Measurements from ENCODE around the gene KDM7A. TPM values are rescaled to one million over a fixed set of nuclear protein-coding genes. Genes with fewer than 3 reads are reported as not detected.

Gene KDM7A
- total RNA-seq, 1 donor from 2014 or later, result 4.9 TPM

GRCh38 chr7:140213684-140214074 lies 36.9 kb upstream of the KDM7A start:
- Mint-ChIP-seq H3K27me3 (ENCODE audit: low read depth) (peaks cover 6% of the 10 kb centered on the region), H3K27ac (ENCODE audit: unreplicated experiment) (no peak overlapping the region), H3K4me1 (no peaks in the 10 kb centered on the region), H3K36me3 (ENCODE audit: low read depth) (no peaks in the 10 kb centered on the region), H3K4me3 (no peak overlapping the region), H3K9me3 (peaks cover 7% of the 10 kb centered on the region)
- TF ChIP-seq CTCF (conservative IDR thresholded peaks at IDR 0.05), result no peak
- DNase-seq (ENCODE audit: low read depth, low spot score), result no peak

- no peak for TF ChIP-seq CTCF (conservative IDR thresholded peaks at IDR 0.05)
- Mint-ChIP-seq H3K4me3 (no peak overlapping the region), H3K4me1 (peaks cover 7% of the 10 kb centered on the region), H3K27ac (ENCODE audit: unreplicated experiment) (no peak overlapping the region), H3K9me3 (peaks cover 7% of the 10 kb centered on the region), H3K36me3 (ENCODE audit: low read depth) (no peaks in the 10 kb centered on the region), H3K27me3 (ENCODE audit: low read depth) (peaks cover 12% of the 10 kb centered on the region)
- DNase-seq (ENCODE audit: low read depth, low spot score), result no peak
Observed at GRCh38 chr7:140212100-140212881, 35.5 kb upstream of the KDM7A start.

GRCh38 chr7:140211698-140212097 lies 34.9 kb upstream of the KDM7A start:
- H3K4me3 Mint-ChIP-seq, result no peak overlapping the region

GRCh38 chr7:140209866-140210609 lies 33.3 kb upstream of the KDM7A start:
- peaks cover 26% of the 10 kb centered on the region for H3K4me1 Mint-ChIP-seq
- H3K4me3 Mint-ChIP-seq, result no peak overlapping the region
- no peak overlapping the region for H3K27ac Mint-ChIP-seq (ENCODE audit: unreplicated experiment)
- peaks cover under 1% of the 10 kb centered on the region for H3K9me3 Mint-ChIP-seq
- peaks cover 12% of the 10 kb centered on the region for H3K27me3 Mint-ChIP-seq (ENCODE audit: low read depth)
- TF ChIP-seq CTCF (conservative IDR thresholded peaks at IDR 0.05), result no peak
- no peaks in the 10 kb centered on the region for H3K36me3 Mint-ChIP-seq (ENCODE audit: low read depth)
- DNase-seq (ENCODE audit: low read depth, low spot score), result no peak

More at GRCh38 chr7:140211698-140212097, 34.9 kb upstream of the KDM7A start:
- Mint-ChIP-seq H3K4me1 (peaks cover 13% of the 10 kb centered on the region), H3K27me3 (ENCODE audit: low read depth) (peaks cover 12% of the 10 kb centered on the region), H3K27ac (ENCODE audit: unreplicated experiment) (no peak overlapping the region), H3K9me3 (peaks cover 7% of the 10 kb centered on the region), H3K36me3 (ENCODE audit: low read depth) (no peaks in the 10 kb centered on the region)
- no peak for TF ChIP-seq CTCF (conservative IDR thresholded peaks at IDR 0.05)
- no peak for DNase-seq (ENCODE audit: low read depth, low spot score)

- H3K4me1 Mint-ChIP-seq, result peaks cover 27% of the 10 kb centered on the region
- H3K4me3 Mint-ChIP-seq, result no peak overlapping the region
- H3K9me3 Mint-ChIP-seq, result peaks cover 6% of the 10 kb centered on the region
- H3K27ac Mint-ChIP-seq (ENCODE audit: unreplicated experiment), result peak overlapping the region; percentile 76
- DNase-seq (ENCODE audit: low read depth, low spot score), result no peak
- H3K36me3 Mint-ChIP-seq (ENCODE audit: low read depth), result peaks cover 3% of the 10 kb centered on the region
- peaks cover 21% of the 10 kb centered on the region for H3K27me3 Mint-ChIP-seq (ENCODE audit: low read depth)
- TF ChIP-seq CTCF (conservative IDR thresholded peaks at IDR 0.05), result no peak
Observed at GRCh38 chr7:140206616-140207389, 30.0 kb upstream of the KDM7A start.
